Measurements from ENCODE around the gene ROBO3.

Gene ROBO3

GRCh38 chr11:124889191-124890091 lies 24.2 kb downstream of the ROBO3 start:
- H3K9ac ChIP-seq (ENCODE audit: low read depth, low read length) = no peak overlapping the region
- H3K4me1 ChIP-seq (ENCODE audit: insufficient read depth, low read length) = no peaks in the 10 kb centered on the region; the same call in 1 of the 2 replicates
- H3K9me3 ChIP-seq (ENCODE audit: control insufficient read depth, insufficient read depth, low read length) = no peaks in the 10 kb centered on the region
- no peaks in the 10 kb centered on the region for H3K36me3 ChIP-seq (ENCODE audit: insufficient read depth, low read length)

DNA sequence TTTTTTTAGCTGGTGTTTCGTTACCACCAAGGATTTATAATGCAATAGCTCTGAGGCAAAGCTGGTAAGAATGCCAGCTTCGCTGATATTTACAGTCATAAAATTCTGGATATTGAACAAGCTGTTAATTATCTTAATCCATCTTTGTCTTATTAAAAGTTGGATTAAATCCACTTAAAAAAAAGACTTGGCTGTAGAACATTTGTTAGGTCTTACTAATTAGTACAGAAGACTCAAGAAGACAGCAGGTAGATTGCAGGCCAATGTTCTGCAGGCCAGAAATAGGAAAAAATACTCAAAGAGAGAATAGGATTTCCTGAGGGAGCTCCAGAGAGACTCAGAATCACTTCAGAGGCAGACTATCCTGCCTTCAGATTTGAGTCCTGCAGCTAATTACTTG lies 24.9 kb downstream of the ROBO3 start:
- no peak overlapping the region for H3K9ac ChIP-seq (ENCODE audit: low read depth, low read length)
- H3K36me3 ChIP-seq (ENCODE audit: insufficient read depth, low read length) = no peaks in the 10 kb centered on the region
- no peaks in the 10 kb centered on the region; the same call in 1 of the 2 replicates for H3K4me1 ChIP-seq (ENCODE audit: insufficient read depth, low read length)
- H3K9me3 ChIP-seq (ENCODE audit: control insufficient read depth, insufficient read depth, low read length) = no peaks in the 10 kb centered on the region

DNA sequence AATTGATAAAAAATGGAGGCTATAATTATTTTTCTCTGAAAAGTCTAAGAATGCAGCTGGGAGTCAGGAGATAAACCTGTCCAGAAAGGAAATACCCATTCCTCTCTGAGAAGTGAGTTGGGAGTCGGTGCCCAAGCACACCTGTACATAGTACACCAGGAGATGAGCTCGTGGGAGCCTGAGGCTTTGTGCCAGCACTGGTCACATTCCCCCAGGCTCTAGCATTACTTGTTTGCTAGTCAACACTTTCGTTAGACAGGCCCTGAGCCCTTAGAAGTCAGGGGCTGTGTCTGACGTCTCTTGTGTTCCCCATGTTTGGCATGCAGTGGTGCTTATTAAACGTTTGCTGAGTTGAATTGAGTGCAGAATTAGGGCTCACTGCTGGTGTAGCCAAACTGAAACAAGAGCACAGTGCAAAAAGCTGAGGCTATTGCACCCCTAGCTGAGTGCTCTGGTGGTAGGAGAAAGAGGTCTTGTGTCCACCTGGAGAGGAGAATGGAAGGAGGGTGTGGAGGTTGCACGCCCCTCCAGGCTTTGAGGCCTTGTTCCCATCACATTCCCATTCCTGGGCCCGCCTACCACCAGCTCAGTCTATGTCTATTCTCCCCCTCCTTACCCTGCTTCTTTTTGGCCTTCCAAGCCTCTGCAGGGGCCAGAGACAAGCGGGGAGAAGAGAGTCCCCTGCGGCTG lies 25.6 kb downstream of the ROBO3 start:
- no peaks in the 10 kb centered on the region for H3K36me3 ChIP-seq (ENCODE audit: insufficient read depth, low read length)
- no peaks in the 10 kb centered on the region; the same call in 1 of the 2 replicates for H3K4me1 ChIP-seq (ENCODE audit: insufficient read depth, low read length)
- no peak overlapping the region for H3K9ac ChIP-seq (ENCODE audit: low read depth, low read length)
- no peaks in the 10 kb centered on the region for H3K9me3 ChIP-seq (ENCODE audit: control insufficient read depth, insufficient read depth, low read length)

GRCh38 chr11:124891373-124891861 lies 26.2 kb downstream of the ROBO3 start:
- H3K9me3 ChIP-seq (ENCODE audit: control insufficient read depth, insufficient read depth, low read length) = no peaks in the 10 kb centered on the region
- H3K36me3 ChIP-seq (ENCODE audit: insufficient read depth, low read length) = no peaks in the 10 kb centered on the region
- H3K4me1 ChIP-seq (ENCODE audit: insufficient read depth, low read length) = no peaks in the 10 kb centered on the region; the same call in 1 of the 2 replicates
- no peak overlapping the region for H3K9ac ChIP-seq (ENCODE audit: low read depth, low read length)

GRCh38 chr11:124892146-124892545 lies 26.9 kb downstream of the ROBO3 start:
- H3K36me3 ChIP-seq (ENCODE audit: insufficient read depth, low read length) = no peaks in the 10 kb centered on the region
- no peak overlapping the region for H3K9ac ChIP-seq (ENCODE audit: low read depth, low read length)
- H3K4me1 ChIP-seq (ENCODE audit: insufficient read depth, low read length) = no peaks in the 10 kb centered on the region; the same call in 1 of the 2 replicates
- H3K9me3 ChIP-seq (ENCODE audit: control insufficient read depth, insufficient read depth, low read length) = no peaks in the 10 kb centered on the region

DNA sequence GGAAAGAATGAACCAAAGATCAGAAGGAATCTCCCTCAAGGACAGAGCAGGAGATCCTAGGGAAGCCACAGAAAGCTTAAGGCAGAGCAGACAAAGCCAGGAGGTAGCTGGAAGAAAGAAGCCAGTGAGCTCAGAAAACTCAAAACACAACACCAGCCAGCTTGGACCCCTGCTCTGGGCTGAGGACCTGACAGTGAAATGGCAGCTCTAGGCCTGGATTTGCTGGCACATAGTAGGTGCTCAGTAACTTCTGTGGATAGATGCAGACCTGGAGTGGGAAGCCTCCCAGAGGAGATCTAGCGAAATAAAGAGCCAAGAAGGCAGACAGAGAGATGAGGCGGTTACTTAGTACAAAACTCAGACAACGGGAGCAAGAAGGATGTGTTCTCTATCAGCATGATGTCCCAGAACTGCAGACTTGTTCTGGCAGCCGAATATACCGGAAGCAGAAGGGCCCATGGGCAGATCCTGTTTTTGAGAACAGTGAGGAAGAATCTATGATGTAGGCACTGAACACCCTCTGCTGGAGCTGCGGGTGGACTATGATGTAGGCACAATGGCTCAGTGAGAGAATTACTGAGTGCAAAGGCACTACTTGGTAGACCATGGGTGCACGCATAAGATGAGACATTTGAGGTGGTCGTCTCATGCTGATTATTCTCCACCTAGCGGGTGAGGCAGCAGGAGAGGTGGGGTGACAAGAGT lies 27.7 kb downstream of the ROBO3 start:
- H3K9me3 ChIP-seq (ENCODE audit: control insufficient read depth, insufficient read depth, low read length) = no peaks in the 10 kb centered on the region
- H3K4me1 ChIP-seq (ENCODE audit: insufficient read depth, low read length) = peaks cover 1% of the 10 kb centered on the region; the same call in 1 of the 2 replicates
- H3K9ac ChIP-seq (ENCODE audit: low read depth, low read length) = no peak overlapping the region
- no peaks in the 10 kb centered on the region for H3K36me3 ChIP-seq (ENCODE audit: insufficient read depth, low read length)

DNA sequence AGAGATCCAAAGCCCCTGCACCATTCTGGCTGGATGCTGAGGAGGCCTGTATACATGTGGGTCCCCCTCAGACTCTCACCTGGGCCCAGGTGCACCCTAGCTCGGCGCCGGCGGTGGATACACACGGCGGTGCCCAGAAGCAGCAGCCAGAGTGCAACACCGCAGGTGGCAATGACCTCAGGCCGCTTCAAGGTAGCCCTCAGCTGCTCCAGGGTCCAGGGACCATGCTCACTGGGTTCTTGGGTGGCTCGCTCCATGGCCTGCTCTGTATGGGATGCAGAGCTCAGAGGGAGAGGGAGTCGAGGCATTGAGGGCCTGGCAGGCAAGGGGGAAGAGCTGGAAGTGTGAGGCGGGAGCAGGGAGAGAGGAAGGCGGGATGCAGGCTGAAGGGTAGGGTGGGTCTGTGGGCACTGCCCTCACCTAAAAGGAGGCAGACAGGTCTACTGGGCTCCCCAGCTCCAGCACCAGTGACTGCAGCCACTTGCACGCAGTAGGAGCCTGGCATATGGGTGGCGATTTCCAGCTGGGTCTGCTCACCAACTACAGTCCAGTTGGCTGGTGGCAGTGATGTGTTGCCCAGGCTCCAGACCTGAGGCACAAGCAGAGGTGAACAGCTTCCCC lies 28.7 kb downstream of the ROBO3 start:
- Histone ChIP-seq H3K36me3 (ENCODE audit: insufficient read depth, low read length) (no peaks in the 10 kb centered on the region), H3K4me1 (ENCODE audit: insufficient read depth, low read length) (peaks cover 9% of the 10 kb centered on the region; the same call in 1 of the 2 replicates), H3K9ac (ENCODE audit: low read depth, low read length) (no peak overlapping the region), H3K9me3 (ENCODE audit: control insufficient read depth, insufficient read depth, low read length) (no peaks in the 10 kb centered on the region)

GRCh38 chr11:124894606-124895430 lies 29.6 kb downstream of the ROBO3 start:
- H3K9me3 ChIP-seq (ENCODE audit: control insufficient read depth, insufficient read depth, low read length) = no peaks in the 10 kb centered on the region
- H3K9ac ChIP-seq (ENCODE audit: low read depth, low read length) = no peak overlapping the region
- H3K36me3 ChIP-seq (ENCODE audit: insufficient read depth, low read length) = no peaks in the 10 kb centered on the region
- H3K4me1 ChIP-seq (ENCODE audit: insufficient read depth, low read length) = peaks cover 14% of the 10 kb centered on the region

DNA sequence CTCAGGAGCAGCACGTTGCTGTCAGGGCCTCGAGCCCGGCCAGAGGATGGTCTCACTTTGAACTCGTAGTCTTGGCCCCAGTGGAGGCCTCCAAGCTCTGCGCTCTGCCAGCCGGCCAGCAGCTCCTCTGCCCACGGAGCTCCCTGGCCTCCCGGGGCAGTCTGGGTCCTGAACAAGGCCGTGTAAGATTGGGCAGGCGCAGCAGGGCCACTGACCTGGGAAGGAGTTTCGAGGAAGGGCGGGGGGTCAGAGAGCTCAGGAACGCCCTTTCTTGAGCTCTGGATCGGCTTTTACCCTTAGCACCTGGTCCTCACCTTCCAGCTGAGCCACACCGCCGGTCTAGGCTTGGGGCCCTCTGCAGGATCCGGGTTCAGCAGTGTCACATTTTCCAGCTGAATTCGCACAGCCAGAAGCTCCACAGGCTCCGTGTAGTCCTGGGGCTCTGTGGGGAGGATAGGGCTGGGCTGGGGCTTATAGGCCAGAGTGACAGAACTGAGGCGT lies 30.3 kb downstream of the ROBO3 start:
- H3K9ac ChIP-seq (ENCODE audit: low read depth, low read length) = no peak overlapping the region
- H3K4me1 ChIP-seq (ENCODE audit: insufficient read depth, low read length) = peaks cover 20% of the 10 kb centered on the region
- no peaks in the 10 kb centered on the region for H3K9me3 ChIP-seq (ENCODE audit: control insufficient read depth, insufficient read depth, low read length)
- no peaks in the 10 kb centered on the region for H3K36me3 ChIP-seq (ENCODE audit: insufficient read depth, low read length)

DNA sequence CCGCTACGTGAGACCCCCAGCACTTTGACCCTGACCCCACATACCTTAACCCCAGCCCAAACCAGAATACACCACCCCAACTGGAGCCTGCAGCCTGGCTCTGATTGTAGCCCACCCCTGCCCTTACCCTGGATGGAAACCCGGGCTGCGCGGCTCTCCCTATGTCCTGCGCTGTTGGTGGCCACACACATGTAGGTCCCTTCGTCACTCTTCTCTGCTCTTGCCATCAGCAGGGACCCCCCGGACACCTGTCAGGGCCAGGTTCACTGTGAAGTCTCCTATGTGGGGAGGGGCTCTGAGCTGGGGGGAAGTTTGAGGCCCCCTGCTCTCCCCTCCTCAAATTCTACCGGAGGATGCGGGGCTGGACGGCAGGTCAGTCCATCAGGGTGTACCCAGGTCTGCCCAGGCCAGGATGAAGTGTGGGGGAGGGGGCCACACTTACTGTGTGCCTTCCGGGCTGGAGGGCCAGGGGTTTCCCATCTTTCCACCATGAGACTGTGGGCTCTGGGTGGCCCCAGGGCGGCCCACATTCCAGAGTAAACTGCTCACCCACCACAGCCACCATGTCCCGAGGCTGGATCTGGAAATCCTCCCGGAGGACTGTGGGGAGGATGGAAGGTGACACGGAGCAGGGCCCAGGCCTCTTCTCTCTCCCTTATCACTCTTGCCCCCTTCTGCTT lies 31.0 kb downstream of the ROBO3 start:
- H3K9me3 ChIP-seq (ENCODE audit: control insufficient read depth, insufficient read depth, low read length) = no peaks in the 10 kb centered on the region
- no peak overlapping the region for H3K9ac ChIP-seq (ENCODE audit: low read depth, low read length)
- peaks cover 24% of the 10 kb centered on the region for H3K4me1 ChIP-seq (ENCODE audit: insufficient read depth, low read length)
- H3K36me3 ChIP-seq (ENCODE audit: insufficient read depth, low read length) = no peaks in the 10 kb centered on the region

GRCh38 chr11:124896821-124897391 lies 31.7 kb downstream of the ROBO3 start:
- Histone ChIP-seq H3K9ac (ENCODE audit: low read depth, low read length) (no peak overlapping the region), H3K4me1 (ENCODE audit: insufficient read depth, low read length) (peaks cover 24% of the 10 kb centered on the region), H3K36me3 (ENCODE audit: insufficient read depth, low read length) (no peaks in the 10 kb centered on the region), H3K9me3 (ENCODE audit: control insufficient read depth, insufficient read depth, low read length) (no peaks in the 10 kb centered on the region)

DNA sequence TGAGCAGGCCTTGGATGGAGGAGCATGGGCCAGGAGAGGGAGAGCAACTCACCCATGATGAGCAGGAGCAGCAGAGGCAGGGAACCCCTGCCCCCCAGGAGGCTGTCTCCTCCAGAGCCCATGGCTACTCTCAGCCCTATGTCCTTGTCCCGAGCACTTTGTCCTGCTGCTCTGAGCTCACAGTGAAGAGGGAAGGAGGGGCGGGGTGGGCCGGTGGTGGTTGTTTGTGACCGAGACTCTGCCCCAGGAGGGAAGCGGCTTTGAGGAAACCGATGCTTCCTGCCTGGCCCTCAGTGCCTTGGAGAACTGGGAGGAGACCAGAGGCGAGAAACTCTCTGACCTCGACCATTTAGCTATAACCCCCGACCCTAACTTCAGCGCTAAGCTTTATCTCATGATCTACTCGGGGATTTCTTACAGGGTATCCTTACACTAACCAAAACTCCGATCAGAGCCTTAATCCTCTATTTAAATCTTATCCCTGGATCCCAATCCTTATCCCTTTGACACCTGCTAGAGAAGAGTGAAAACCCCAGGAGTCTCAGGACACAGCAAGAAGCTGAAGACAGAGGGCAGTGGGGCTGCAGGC lies 32.5 kb downstream of the ROBO3 start, which contains the start of gene ROBO4:
TSS of gene ROBO4 (minus strand) at position 192 of the 589 bp plus-strand sequence. CDS start at position 122, 70 bp downstream.
- no peak within 1 kb of the TSS for H3K9ac ChIP-seq (ENCODE audit: low read depth, low read length)
- no peaks in the 10 kb centered on the region for H3K36me3 ChIP-seq (ENCODE audit: insufficient read depth, low read length)
- peaks cover 24% of the 10 kb centered on the region for H3K4me1 ChIP-seq (ENCODE audit: insufficient read depth, low read length)
- H3K9me3 ChIP-seq (ENCODE audit: control insufficient read depth, insufficient read depth, low read length) = no peaks in the 10 kb centered on the region
